ENCODE results near the gene EXOC3L2.

Gene EXOC3L2

GRCh38 chr19:45223879-45224278, 21.3 kb downstream of the EXOC3L2 start:
- DNase-seq (no peak), ATAC-seq (replicated peaks) (no peak)
- no peak overlapping the region for H3K4me3 Mint-ChIP-seq
- peaks cover 37 to 67% of the 10 kb centered on the region in 2 donors for H3K27me3 Mint-ChIP-seq
- H3K27ac Mint-ChIP-seq: no peak overlapping the region
- H3K9me3 Mint-ChIP-seq: peaks cover 0 to 2% of the 10 kb centered on the region in 2 donors
- H3K4me1 Mint-ChIP-seq: no peaks in the 10 kb centered on the region
- H3K36me3 Mint-ChIP-seq: no peaks in the 10 kb centered on the region

- Mint-ChIP-seq H3K4me3 (no peak overlapping the region), H3K36me3 (no peaks in the 10 kb centered on the region)
These were observed 22.5 kb downstream of the EXOC3L2 start for GRCh38 chr19:45222724-45223123.

GRCh38 chr19:45218911-45219743, 26.1 kb downstream of the EXOC3L2 start:
- Mint-ChIP-seq H3K4me3 (no peak overlapping the region), H3K27me3 (peaks cover 54 to 79% of the 10 kb centered on the region in 2 donors)
- no peak for DNase-seq

More at GRCh38 chr19:45222724-45223123, 22.5 kb downstream of the EXOC3L2 start:
- Mint-ChIP-seq H3K27ac (no peak overlapping the region), H3K27me3 (peaks cover 42 to 71% of the 10 kb centered on the region in 2 donors), H3K9me3 (peaks cover 0 to 2% of the 10 kb centered on the region in 2 donors), H3K4me1 (no peaks in the 10 kb centered on the region)
- ATAC-seq (replicated peaks): no peak
- DNase-seq: no peak

GRCh38 chr19:45218426-45218825, 26.8 kb downstream of the EXOC3L2 start:
- Mint-ChIP-seq H3K36me3 (no peaks in the 10 kb centered on the region), H3K27me3 (peaks cover 56 to 79% of the 10 kb centered on the region in 2 donors), H3K4me3 (no peak overlapping the region), H3K27ac (no peak overlapping the region), H3K9me3 (no peaks in the 10 kb centered on the region), H3K4me1 (peaks cover 4 to 11% of the 10 kb centered on the region in 2 donors)
- ATAC-seq (replicated peaks) (no peak), DNase-seq (no peak)

More at GRCh38 chr19:45218911-45219743, 26.1 kb downstream of the EXOC3L2 start:
- no peaks in the 10 kb centered on the region for H3K36me3 Mint-ChIP-seq
- peaks cover 0 to 2% of the 10 kb centered on the region in 2 donors for H3K9me3 Mint-ChIP-seq
- ATAC-seq (replicated peaks): no peak
- H3K27ac Mint-ChIP-seq: no peak overlapping the region
- peaks cover 4 to 11% of the 10 kb centered on the region in 2 donors for H3K4me1 Mint-ChIP-seq

GRCh38 chr19:45217957-45218334, 27.3 kb downstream of the EXOC3L2 start:
- no peak overlapping the region for H3K4me3 Mint-ChIP-seq
- ATAC-seq (replicated peaks) (no peak), DNase-seq (no peak)
- H3K27ac Mint-ChIP-seq: no peak overlapping the region
- no peaks in the 10 kb centered on the region for H3K36me3 Mint-ChIP-seq
- H3K4me1 Mint-ChIP-seq: peaks cover 4 to 11% of the 10 kb centered on the region in 2 donors
- H3K27me3 Mint-ChIP-seq: peaks cover 61 to 82% of the 10 kb centered on the region in 2 donors
- H3K9me3 Mint-ChIP-seq: no peaks in the 10 kb centered on the region

- Mint-ChIP-seq H3K4me3 (no peak overlapping the region), H3K4me1 (peaks cover 4 to 11% of the 10 kb centered on the region in 2 donors), H3K36me3 (no peaks in the 10 kb centered on the region), H3K27me3 (peaks cover 63 to 82% of the 10 kb centered on the region in 2 donors), H3K27ac (no peak overlapping the region), H3K9me3 (no peaks in the 10 kb centered on the region)
- ATAC-seq (replicated peaks): no peak
- no peak for DNase-seq
These were observed 27.8 kb downstream of the EXOC3L2 start for GRCh38 chr19:45217193-45217956.

- ATAC-seq (replicated peaks): no peak
- peaks cover 4 to 11% of the 10 kb centered on the region in 2 donors for H3K4me1 Mint-ChIP-seq
- peaks cover 68 to 82% of the 10 kb centered on the region in 2 donors for H3K27me3 Mint-ChIP-seq
- no peak overlapping the region for H3K4me3 Mint-ChIP-seq
- H3K27ac Mint-ChIP-seq: no peak overlapping the region
- H3K9me3 Mint-ChIP-seq: no peaks in the 10 kb centered on the region
- no peak for DNase-seq
- H3K36me3 Mint-ChIP-seq: no peaks in the 10 kb centered on the region
These were observed 28.5 kb downstream of the EXOC3L2 start for GRCh38 chr19:45216667-45217066.

- Mint-ChIP-seq H3K9me3 (no peaks in the 10 kb centered on the region), H3K27me3 (peaks cover 74 to 86% of the 10 kb centered on the region in 2 donors), H3K4me1 (peaks cover 4 to 11% of the 10 kb centered on the region in 2 donors), H3K36me3 (no peaks in the 10 kb centered on the region), H3K27ac (no peak overlapping the region), H3K4me3 (no peak overlapping the region)
- no peak for ATAC-seq (replicated peaks)
- no peak for DNase-seq
These were observed 29.6 kb downstream of the EXOC3L2 start for GRCh38 chr19:45215391-45216191.

GRCh38 chr19:45213031-45213430, 32.2 kb downstream of the EXOC3L2 start:
- no peaks in the 10 kb centered on the region for H3K9me3 Mint-ChIP-seq
- H3K36me3 Mint-ChIP-seq: no peaks in the 10 kb centered on the region
- no peak for ATAC-seq (replicated peaks)
- H3K27ac Mint-ChIP-seq: no peak overlapping the region
- H3K27me3 Mint-ChIP-seq: peaks cover 61 to 74% of the 10 kb centered on the region in 2 donors
- no peak for DNase-seq
- no peak overlapping the region for H3K4me3 Mint-ChIP-seq
- peaks cover 4 to 11% of the 10 kb centered on the region in 2 donors for H3K4me1 Mint-ChIP-seq

- H3K27me3 Mint-ChIP-seq: peaks cover 54 to 62% of the 10 kb centered on the region in 2 donors
- H3K36me3 Mint-ChIP-seq: no peaks in the 10 kb centered on the region
- no peak overlapping the region for H3K27ac Mint-ChIP-seq
- DNase-seq: no peak
- peaks cover 4 to 11% of the 10 kb centered on the region in 2 donors for H3K4me1 Mint-ChIP-seq
- no peaks in the 10 kb centered on the region for H3K9me3 Mint-ChIP-seq
- H3K4me3 Mint-ChIP-seq: no peak overlapping the region
- no peak for ATAC-seq (replicated peaks)
These were observed 33.3 kb downstream of the EXOC3L2 start for GRCh38 chr19:45211751-45212381.

GRCh38 chr19:45206328-45206727, 38.9 kb downstream of the EXOC3L2 start:
- Mint-ChIP-seq H3K36me3 (peaks cover 8 to 10% of the 10 kb centered on the region in 2 donors), H3K27me3 (peaks cover 6 to 16% of the 10 kb centered on the region in 2 donors), H3K27ac (no peak overlapping the region), H3K4me1 (peaks cover 1 to 3% of the 10 kb centered on the region in 2 donors), H3K4me3 (no peak overlapping the region), H3K9me3 (peaks cover 5 to 6% of the 10 kb centered on the region in 2 donors)
- DNase-seq (no peak), ATAC-seq (replicated peaks) (no peak)

GRCh38 chr19:45205810-45206209, 39.4 kb downstream of the EXOC3L2 start:
- Mint-ChIP-seq H3K4me3 (no peak overlapping the region), H3K4me1 (peaks cover 1 to 3% of the 10 kb centered on the region in 2 donors), H3K27me3 (peaks cover 2 to 11% of the 10 kb centered on the region in 2 donors), H3K9me3 (peaks cover 5 to 6% of the 10 kb centered on the region in 2 donors), H3K36me3 (peaks cover 8 to 10% of the 10 kb centered on the region in 2 donors), H3K27ac (no peak overlapping the region)
- no peak for ATAC-seq (replicated peaks)
- no peak for DNase-seq

GRCh38 chr19:45202637-45203036, 42.6 kb downstream of the EXOC3L2 start:
- Mint-ChIP-seq H3K4me3 (no peak overlapping the region), H3K27ac (no peak overlapping the region), H3K36me3 (peaks cover 8 to 10% of the 10 kb centered on the region in 2 donors), H3K4me1 (peaks cover 1 to 3% of the 10 kb centered on the region in 2 donors), H3K27me3 (peaks cover 4 to 12% of the 10 kb centered on the region in 2 donors), H3K9me3 (peaks cover 5 to 6% of the 10 kb centered on the region in 2 donors)
- no peak for ATAC-seq (replicated peaks)
- DNase-seq: no peak
